AG09309 (cell line): ENCODE results near the gene LRRC17.

Experiments
- DNase-seq: peaks from one replicate; pipeline ENCODE4 v3.0.0-alpha.2; 2010; ENCODE audit warnings: low read depth
- H3K4me3 ChIP-seq: 2 replicates; pipeline ENCODE4 v1.5.1; 2011; ENCODE audit warnings: mild to moderate bottlenecking, low read depth, low read length, moderate library complexity; ENCODE audit not compliant: control insufficient read depth
- TF ChIP-seq, protein P1 (sequence below): IDR thresholded peaks from 2 replicates; pipeline ENCODE4 v1.5.1; 2011; ENCODE audit warnings: mild to moderate bottlenecking, low read depth, low read length, inconsistent platforms; ENCODE audit not compliant: insufficient read depth, control insufficient read depth; ENCODE audit errors: missing control alignments

LRRC17 gene

DNA sequence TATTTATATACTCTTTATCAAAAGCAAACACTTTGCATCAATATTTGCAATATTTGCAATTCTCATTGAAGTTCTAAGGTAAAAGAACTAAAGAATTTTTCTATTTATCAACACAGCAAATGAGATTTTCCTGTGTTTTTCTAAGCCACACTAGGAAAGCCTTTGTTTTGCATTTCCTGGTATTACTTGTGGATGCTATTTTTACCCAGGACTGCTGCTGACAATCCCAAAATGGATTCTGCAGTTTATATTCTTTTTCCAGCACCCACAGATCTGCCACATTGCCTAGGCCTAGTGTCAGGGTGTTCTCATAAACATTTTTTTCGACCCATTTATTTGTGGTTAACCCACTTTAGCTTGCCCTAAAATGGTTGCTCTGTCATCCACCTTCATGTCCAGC lies 25.9 kb downstream of the LRRC17 start:
- no peak for DNase-seq
- no peak overlapping the region for H3K4me3 ChIP-seq
- TF ChIP-seq, protein P1, sequence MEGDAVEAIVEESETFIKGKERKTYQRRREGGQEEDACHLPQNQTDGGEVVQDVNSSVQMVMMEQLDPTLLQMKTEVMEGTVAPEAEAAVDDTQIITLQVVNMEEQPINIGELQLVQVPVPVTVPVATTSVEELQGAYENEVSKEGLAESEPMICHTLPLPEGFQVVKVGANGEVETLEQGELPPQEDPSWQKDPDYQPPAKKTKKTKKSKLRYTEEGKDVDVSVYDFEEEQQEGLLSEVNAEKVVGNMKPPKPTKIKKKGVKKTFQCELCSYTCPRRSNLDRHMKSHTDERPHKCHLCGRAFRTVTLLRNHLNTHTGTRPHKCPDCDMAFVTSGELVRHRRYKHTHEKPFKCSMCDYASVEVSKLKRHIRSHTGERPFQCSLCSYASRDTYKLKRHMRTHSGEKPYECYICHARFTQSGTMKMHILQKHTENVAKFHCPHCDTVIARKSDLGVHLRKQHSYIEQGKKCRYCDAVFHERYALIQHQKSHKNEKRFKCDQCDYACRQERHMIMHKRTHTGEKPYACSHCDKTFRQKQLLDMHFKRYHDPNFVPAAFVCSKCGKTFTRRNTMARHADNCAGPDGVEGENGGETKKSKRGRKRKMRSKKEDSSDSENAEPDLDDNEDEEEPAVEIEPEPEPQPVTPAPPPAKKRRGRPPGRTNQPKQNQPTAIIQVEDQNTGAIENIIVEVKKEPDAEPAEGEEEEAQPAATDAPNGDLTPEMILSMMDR, result no peak

DNA sequence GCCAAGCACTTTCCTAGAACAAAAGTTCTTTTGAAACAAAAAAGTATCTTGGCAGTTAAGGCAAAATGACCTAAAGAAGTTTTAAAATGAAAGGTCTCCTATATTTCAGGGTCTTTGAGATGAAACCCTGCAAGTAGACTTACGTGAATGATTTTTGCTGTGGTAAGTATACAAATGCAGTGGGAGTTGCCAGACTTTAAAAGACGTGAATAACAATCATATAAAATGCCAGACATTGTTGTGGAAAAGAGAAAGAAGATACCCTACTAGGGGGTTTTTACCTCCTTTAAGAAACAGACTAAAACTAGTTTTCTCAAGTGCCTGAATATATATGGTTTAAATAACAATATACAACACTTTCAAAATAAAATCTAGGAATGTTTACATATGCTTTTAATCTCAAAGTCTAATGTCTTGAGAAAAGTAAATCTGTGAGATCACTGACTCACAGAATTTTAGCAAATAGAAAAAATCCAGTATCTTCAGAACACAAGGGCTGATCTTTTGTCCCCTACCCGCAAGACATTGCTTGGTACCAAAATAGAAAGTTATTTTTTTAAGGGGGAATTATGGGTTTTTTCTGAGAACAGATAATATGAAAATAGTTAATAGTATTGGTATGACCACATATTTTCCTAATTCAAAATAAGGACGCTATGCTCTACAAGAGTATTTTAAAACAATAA lies 29.5 kb downstream of the LRRC17 start:
- no peak for DNase-seq
- H3K4me3 ChIP-seq, result no peak overlapping the region
- TF ChIP-seq, protein P1, result no peak

- DNase-seq, result no peak
- H3K4me3 ChIP-seq, result no peak overlapping the region
- TF ChIP-seq, protein P1, result no peak
These were observed 30.1 kb downstream of the LRRC17 start for GRCh38 chr7:102942868-102943267.

GRCh38 chr7:102943423-102944169 lies 30.8 kb downstream of the LRRC17 start:
- TF ChIP-seq, protein P1, result no peak
- DNase-seq, result no peak
- H3K4me3 ChIP-seq, result no peak overlapping the region

DNA sequence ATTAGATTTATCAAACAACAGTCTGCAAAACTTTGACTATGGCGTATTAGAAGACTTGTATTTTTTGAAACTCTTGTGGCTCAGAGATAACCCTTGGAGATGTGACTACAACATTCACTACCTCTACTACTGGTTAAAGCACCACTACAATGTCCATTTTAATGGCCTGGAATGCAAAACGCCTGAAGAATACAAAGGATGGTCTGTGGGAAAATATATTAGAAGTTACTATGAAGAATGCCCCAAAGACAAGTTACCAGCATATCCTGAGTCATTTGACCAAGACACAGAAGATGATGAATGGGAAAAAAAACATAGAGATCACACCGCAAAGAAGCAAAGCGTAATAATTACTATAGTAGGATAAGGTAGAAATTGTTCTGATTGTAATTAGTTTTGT lies 31.4 kb downstream of the LRRC17 start:
- TF ChIP-seq, protein P1, result no peak
- no peak for DNase-seq
- H3K4me3 ChIP-seq, result no peak overlapping the region

DNA sequence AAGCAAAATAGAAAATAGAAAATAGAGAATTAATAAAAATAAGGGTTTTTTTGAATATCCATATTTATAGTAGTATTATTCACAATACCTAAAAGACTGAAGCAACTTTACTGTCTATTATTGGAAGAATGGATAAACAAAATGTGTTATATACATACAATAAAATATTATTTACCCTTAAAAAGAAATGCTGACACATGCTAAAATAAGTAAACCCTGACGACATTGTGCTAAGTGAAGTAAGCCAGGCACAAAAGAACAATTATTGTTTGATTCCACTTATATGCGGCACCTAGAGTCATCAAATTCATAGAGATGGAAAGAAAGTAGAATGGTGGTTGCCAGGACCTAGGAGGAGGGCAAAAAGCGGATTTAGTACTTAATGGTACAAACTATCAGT lies 39.0 kb downstream of the LRRC17 start:
- TF ChIP-seq, protein P1, result no peak
- no peak overlapping the region for H3K4me3 ChIP-seq
- no peak for DNase-seq
